H9 (cell line): ENCODE data around the gene TRIM10. TPM values are rescaled to one million over a fixed set of nuclear protein-coding genes. Genes with fewer than 3 reads are reported as not detected.

Experiments
- DNase-seq: peaks from one replicate; pipeline ENCODE4 v3.0.0-alpha.2; 2017
- H2AFZ ChIP-seq: one replicate; pipeline ENCODE4 v1.6.1; 2013; ENCODE audit warnings: mild to moderate bottlenecking, low read length, control low read depth, moderate library complexity
- H2AK5ac ChIP-seq: 2 replicates; pipeline ENCODE4 v1.6.1; 2013; ENCODE audit warnings: low read length, control low read depth, mixed read lengths; ENCODE audit not compliant: insufficient read length
- H2BK120ac ChIP-seq: one replicate; pipeline ENCODE4 v1.6.1; 2013; ENCODE audit warnings: low read depth, mild to moderate bottlenecking, low read length, control low read depth, inconsistent platforms; ENCODE audit not compliant: poor library complexity, severe bottlenecking
- H2BK12ac ChIP-seq: 2 replicates; pipeline ENCODE4 v1.6.1; 2013; ENCODE audit warnings: low read length, control low read depth, mixed read lengths, low read depth; ENCODE audit not compliant: insufficient read length
- H2BK15ac ChIP-seq: 2 replicates; pipeline ENCODE4 v1.6.1; 2013; ENCODE audit warnings: low read depth, low read length, control low read depth
- H2BK20ac ChIP-seq: one replicate; pipeline ENCODE4 v1.6.1; 2013; ENCODE audit warnings: low read depth, mild to moderate bottlenecking, low read length, control low read depth, inconsistent platforms; ENCODE audit not compliant: poor library complexity, severe bottlenecking
- H2BK5ac ChIP-seq: 2 replicates; pipeline ENCODE4 v1.6.1; 2013; ENCODE audit warnings: low read length, control low read depth, mixed read lengths; ENCODE audit not compliant: insufficient read length
- H3K14ac ChIP-seq: 2 replicates; pipeline ENCODE4 v1.6.1; 2013; ENCODE audit warnings: low read length, control low read depth; ENCODE audit not compliant: insufficient read depth
- H3K18ac ChIP-seq: 2 replicates; pipeline ENCODE4 v1.6.1; 2013; ENCODE audit warnings: low read depth, mild to moderate bottlenecking, mixed read lengths, low read length, control low read depth; ENCODE audit not compliant: insufficient read length
- H3K23ac ChIP-seq: 2 replicates; pipeline ENCODE4 v1.6.1; 2013; ENCODE audit warnings: low read length, control low read depth, mixed read lengths, low read depth; ENCODE audit not compliant: insufficient read length
- H3K23me2 ChIP-seq: 2 replicates; pipeline ENCODE4 v1.6.1; 2013; ENCODE audit warnings: low read depth, mild to moderate bottlenecking, mixed read lengths, low read length, control low read depth; ENCODE audit not compliant: insufficient read length, poor library complexity, severe bottlenecking
- H3K27ac ChIP-seq: 2 replicates; pipeline ENCODE4 v1.5.1; 2013; ENCODE audit warnings: low read length, control low read depth, mixed read lengths, low read depth; ENCODE audit not compliant: insufficient read length
- H3K27me3 ChIP-seq: 2 replicates; pipeline ENCODE4 v1.6.1; 2013; ENCODE audit warnings: low read length, control low read depth, inconsistent platforms; ENCODE audit not compliant: insufficient read depth
- H3K4ac ChIP-seq: 2 replicates; pipeline ENCODE4 v1.6.1; 2013; ENCODE audit warnings: low read depth, mild to moderate bottlenecking, control low read depth, inconsistent platforms, low read length, moderate library complexity
- H3K4me1 ChIP-seq: 2 replicates; pipeline ENCODE4 v1.6.1; 2013; ENCODE audit warnings: low read length, control low read depth, inconsistent platforms; ENCODE audit not compliant: insufficient read depth
- H3K4me2 ChIP-seq: 2 replicates; pipeline ENCODE4 v1.6.1; 2013; ENCODE audit warnings: low read length, control low read depth, mixed read lengths; ENCODE audit not compliant: insufficient read length, insufficient read depth
- H3K56ac ChIP-seq: 2 replicates; pipeline ENCODE4 v1.6.1; 2013; ENCODE audit warnings: low read depth, mild to moderate bottlenecking, mixed read lengths, low read length, control low read depth; ENCODE audit not compliant: insufficient read length
- H3K79me1 ChIP-seq: 2 replicates; pipeline ENCODE4 v1.6.1; 2013; ENCODE audit warnings: low read depth, mild to moderate bottlenecking, moderate library complexity, low read length, control low read depth, inconsistent platforms; ENCODE audit not compliant: insufficient read depth, poor library complexity, severe bottlenecking
- H3K79me2 ChIP-seq: 2 replicates; pipeline ENCODE4 v1.6.1; 2013; ENCODE audit warnings: low read length, control low read depth, inconsistent platforms; ENCODE audit not compliant: insufficient read depth
- H3K9ac ChIP-seq: 2 replicates; pipeline ENCODE4 v1.6.1; 2013; ENCODE audit warnings: low read length, control low read depth, mixed read lengths; ENCODE audit not compliant: insufficient read length; ENCODE audit errors: extremely low read depth
- H3K9me3 ChIP-seq: one replicate; pipeline ENCODE4 v1.6.1; 2013; ENCODE audit warnings: low read depth, low read length, inconsistent platforms; ENCODE audit not compliant: control insufficient read depth
- H3T11ph ChIP-seq: one replicate; pipeline ENCODE4 v1.6.1; 2013; ENCODE audit warnings: mild to moderate bottlenecking, low read length, control low read depth, inconsistent platforms
- H4K20me1 ChIP-seq: one replicate; pipeline ENCODE4 v1.6.1; 2013; ENCODE audit not compliant: control insufficient read depth, insufficient read length, insufficient read depth
- H4K5ac ChIP-seq: 2 replicates; pipeline ENCODE4 v1.6.1; 2013; ENCODE audit warnings: low read depth, mild to moderate bottlenecking, mixed read lengths, low read length, control low read depth; ENCODE audit not compliant: insufficient read length
- H4K8ac ChIP-seq: replicated peaks from 2 replicates; pipeline ENCODE4 v1.6.1; 2013; ENCODE audit warnings: low read length, control low read depth, mixed read lengths, low read depth; ENCODE audit not compliant: insufficient read length
- H4K91ac ChIP-seq: 2 replicates; pipeline ENCODE4 v1.6.1; 2013; ENCODE audit warnings: low read depth, mild to moderate bottlenecking, moderate library complexity, mixed read lengths, low read length, control low read depth; ENCODE audit not compliant: insufficient read length
- H3K27ac Mint-ChIP-seq, 3 experiments: 2 replicates in 2 of 3; 3 replicates in 1 of 3; pipeline ENCODE4 v1.8.0; 2020 to 2021; ENCODE audit warnings: mixed read lengths in 3 of 3, mild to moderate bottlenecking in 1 of 3, moderate library complexity in 1 of 3
- H3K27me3 Mint-ChIP-seq: 2 replicates; pipeline ENCODE4 v1.8.0; 2021; ENCODE audit warnings: low read depth, mild to moderate bottlenecking, moderate library complexity, mixed read lengths
- H3K36me3 Mint-ChIP-seq, 3 experiments: 2 replicates in 2 of 3; 3 replicates in 1 of 3; pipeline ENCODE4 v1.8.0; 2020 to 2021; ENCODE audit warnings: low read depth in 3 of 3, mixed read lengths in 3 of 3; ENCODE audit not compliant: insufficient read depth in 1 of 3
- H3K4me1 Mint-ChIP-seq, 2 experiments: 2 replicates each; pipeline ENCODE4 v1.8.0; 2020; ENCODE audit warnings: mixed read lengths in 2 of 2
- H3K4me3 Mint-ChIP-seq, 2 experiments: 2 replicates in 1 of 2; 3 replicates in 1 of 2; pipeline ENCODE4 v1.8.0; 2020 to 2021; ENCODE audit warnings: mild to moderate bottlenecking in 2 of 2, mixed read lengths in 2 of 2, moderate library complexity in 1 of 2
- H3K9me3 Mint-ChIP-seq, 2 experiments: 2 replicates in 1 of 2; 3 replicates in 1 of 2; pipeline ENCODE4 v1.8.0; 2020; ENCODE audit warnings: mild to moderate bottlenecking in 2 of 2, mixed read lengths in 2 of 2, moderate library complexity in 1 of 2
- CTCF ChIP-seq: fragments of 200-600 bp; sonication (generic); conservative IDR thresholded peaks from 3 replicates; pipeline ENCODE4 v1.8.0; 2021; ENCODE audit warnings: antibody characterized with exemption, mild to moderate bottlenecking
- WGBS: extraction: QIAGEN DNeasy Blood & Tissue Kit; methylation state at CpG from one replicate; pipeline ENCODE4 v1.1.7; 2013; ENCODE audit warnings: missing lambda C conversion rate, low lambda C conversion rate, mixed read lengths; ENCODE audit not compliant: insufficient read length; ENCODE audit errors: extremely low coverage; 5-methylcytosine and 5-hydroxymethylcytosine counted together
- total RNA-seq: library from RNA; stranded (reverse); gene quantifications from 2 replicates; pipeline ENCODE4 v1.2.1, GENCODE V29; 2021

Gene TRIM10
- total RNA-seq, 1 experiment from 2014 or later, result 0.07 TPM

- peaks cover 51% of the 10 kb centered on the region for H3K27me3 Mint-ChIP-seq
- H3T11ph ChIP-seq, result no peak overlapping the region
Observed at GRCh38 chr6:30149234-30149633, 11.8 kb downstream of the TRIM10 start.

More at GRCh38 chr6:30149234-30149633, 11.8 kb downstream of the TRIM10 start:
- Histone ChIP-seq H4K8ac (no peak overlapping the region), H2BK5ac (no peak overlapping the region), H2AFZ (no peak overlapping the region), H3K79me1 (no peaks in the 10 kb centered on the region), H2AK5ac (no peak overlapping the region), H2BK20ac (no peak overlapping the region), H3K56ac (no peak overlapping the region), H3K4me1 (peaks cover 3% of the 10 kb centered on the region; the same call in 1 of the 2 replicates), H2BK15ac (no peak overlapping the region), H3K79me2 (no peaks in the 10 kb centered on the region), H3K27ac (no peak overlapping the region), H3K18ac (no peak overlapping the region), H3K9me3 (no peaks in the 10 kb centered on the region), H3K23ac (no peak overlapping the region), H3K27me3 (no peaks in the 10 kb centered on the region), H4K5ac (no peak overlapping the region), H3K14ac (no peak overlapping the region), H4K20me1 (no peaks in the 10 kb centered on the region), H2BK120ac (no peak overlapping the region), H3K4ac (no peak overlapping the region), H3K23me2 (no peaks in the 10 kb centered on the region), H2BK12ac (no peak overlapping the region), H3K4me2 (no peak overlapping the region), H4K91ac (no peak overlapping the region), H3K9ac (no peak overlapping the region)
- WGBS, result no CpG with 5 or more reads among the region's 3 CpGs
- no peak for DNase-seq
- no peaks in the 10 kb centered on the region for H3K9me3 Mint-ChIP-seq
- no peaks in the 10 kb centered on the region for H3K36me3 Mint-ChIP-seq
- peaks cover 10 to 12% of the 10 kb centered on the region in 2 experiments for H3K4me1 Mint-ChIP-seq
- no peak overlapping the region for H3K4me3 Mint-ChIP-seq
- no peak for TF ChIP-seq CTCF
- no peak overlapping the region for H3K27ac Mint-ChIP-seq
